ENCODE measurements around the gene ALDH3A1. TPM values are rescaled to one million over a fixed set of nuclear protein-coding genes. Genes with fewer than 3 reads are reported as not detected.

Gene ALDH3A1
- total RNA-seq, 1 experiment from 2014 or later: 30.1 TPM

DNA sequence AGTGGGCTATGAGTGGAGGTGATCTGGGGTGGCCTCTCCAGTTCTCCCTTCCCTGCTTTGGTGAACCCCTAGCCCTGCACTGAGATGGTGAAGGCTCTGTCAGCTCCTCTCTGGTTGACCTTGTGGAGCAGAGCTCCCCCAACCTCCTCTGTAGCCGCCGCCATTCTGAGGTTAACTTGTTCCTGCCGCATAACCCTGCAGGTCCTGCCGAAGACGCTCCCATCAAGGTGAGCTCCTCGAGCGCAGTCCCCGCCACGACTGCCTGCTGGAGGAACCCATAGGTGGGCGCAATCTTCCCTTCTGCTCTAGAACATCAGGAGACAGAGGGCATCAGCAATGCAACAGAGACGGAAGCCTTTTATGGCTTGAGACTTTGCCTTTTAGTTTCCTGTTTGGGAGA lies 16.5 kb downstream of the ALDH3A1 start:
- intact Hi-C loops (cut with micrococcal nuclease): no loop called here
- no peaks in the 10 kb centered on the region for H3F3A ChIP-seq (ENCODE audit: low read length, unreplicated experiment)
- H3K4me3 ChIP-seq (ENCODE audit: low read length): no peak overlapping the region
- no peaks in the 10 kb centered on the region for H3K27me3 ChIP-seq (ENCODE audit: low read length)
- no peaks in the 10 kb centered on the region for H4K20me1 ChIP-seq (ENCODE audit: low read length)
- no peaks in the 10 kb centered on the region for H3K9me2 ChIP-seq (replicated peaks; ENCODE audit: low read length)
- no peak overlapping the region for H2AFZ ChIP-seq (ENCODE audit: low read length)
- peaks cover 8% of the 10 kb centered on the region; the same call in 1 of the 2 replicates for H3K4me1 ChIP-seq (ENCODE audit: insufficient read depth, low read length)
- H3K9me3 ChIP-seq (ENCODE audit: low read length): no peaks in the 10 kb centered on the region
- ChIA-PET POLR2A (ENCODE audit: unreplicated experiment) (no interaction called here), CTCF (no interaction called here)
- TF ChIP-seq EZH2 (IDR thresholded peaks at IDR 0.05; ENCODE audit: low read length, unreplicated experiment) (no peak), EZH2phosphoT487 (IDR thresholded peaks at IDR 0.05; ENCODE audit: borderline replicate concordance, low read length) (no peak)
- TF ChIP-seq, protein P1, sequence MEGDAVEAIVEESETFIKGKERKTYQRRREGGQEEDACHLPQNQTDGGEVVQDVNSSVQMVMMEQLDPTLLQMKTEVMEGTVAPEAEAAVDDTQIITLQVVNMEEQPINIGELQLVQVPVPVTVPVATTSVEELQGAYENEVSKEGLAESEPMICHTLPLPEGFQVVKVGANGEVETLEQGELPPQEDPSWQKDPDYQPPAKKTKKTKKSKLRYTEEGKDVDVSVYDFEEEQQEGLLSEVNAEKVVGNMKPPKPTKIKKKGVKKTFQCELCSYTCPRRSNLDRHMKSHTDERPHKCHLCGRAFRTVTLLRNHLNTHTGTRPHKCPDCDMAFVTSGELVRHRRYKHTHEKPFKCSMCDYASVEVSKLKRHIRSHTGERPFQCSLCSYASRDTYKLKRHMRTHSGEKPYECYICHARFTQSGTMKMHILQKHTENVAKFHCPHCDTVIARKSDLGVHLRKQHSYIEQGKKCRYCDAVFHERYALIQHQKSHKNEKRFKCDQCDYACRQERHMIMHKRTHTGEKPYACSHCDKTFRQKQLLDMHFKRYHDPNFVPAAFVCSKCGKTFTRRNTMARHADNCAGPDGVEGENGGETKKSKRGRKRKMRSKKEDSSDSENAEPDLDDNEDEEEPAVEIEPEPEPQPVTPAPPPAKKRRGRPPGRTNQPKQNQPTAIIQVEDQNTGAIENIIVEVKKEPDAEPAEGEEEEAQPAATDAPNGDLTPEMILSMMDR (conservative IDR thresholded peaks at IDR 0.05; ENCODE audit: low read depth, low read length): no peak
- ATAC-seq (no peak), DNase-seq (no peak)
- no peaks in the 10 kb centered on the region for H3K36me3 ChIP-seq (ENCODE audit: low read depth, low read length)
- no peak overlapping the region for H3K4me2 ChIP-seq (ENCODE audit: low read length)
- H3K79me2 ChIP-seq (ENCODE audit: low read length): no peaks in the 10 kb centered on the region
- no peak overlapping the region for H3K9ac ChIP-seq (ENCODE audit: low read length)
- BruUV-seq (replicated peaks): no TSS peak
- no peak overlapping the region for H3K27ac ChIP-seq (ENCODE audit: low read length)

DNA sequence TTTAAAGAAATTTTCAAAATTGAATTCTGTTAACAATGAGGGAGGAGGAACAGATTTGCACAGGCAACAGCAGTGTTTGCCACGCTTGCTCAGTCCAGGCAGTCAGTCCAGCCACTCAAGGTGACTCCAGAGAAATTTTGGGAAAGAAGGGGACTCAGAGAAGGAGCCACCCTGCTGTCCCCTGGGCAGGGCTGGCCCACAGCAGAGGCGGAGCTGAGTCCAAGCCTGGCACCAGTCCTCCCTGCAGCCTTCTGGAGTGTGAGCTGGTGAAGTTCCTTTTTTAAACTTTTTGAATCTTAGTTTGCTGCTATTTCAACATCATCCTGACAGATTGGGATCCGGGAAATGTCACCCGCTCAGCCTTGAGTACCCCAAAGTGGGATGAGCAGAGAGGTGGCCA lies 17.3 kb downstream of the ALDH3A1 start:
- no peak overlapping the region for H3K4me3 ChIP-seq (ENCODE audit: low read length)
- no peaks in the 10 kb centered on the region for H3K9me2 ChIP-seq (replicated peaks; ENCODE audit: low read length)
- H3K36me3 ChIP-seq (ENCODE audit: low read depth, low read length): no peaks in the 10 kb centered on the region
- H3F3A ChIP-seq (ENCODE audit: low read length, unreplicated experiment): no peaks in the 10 kb centered on the region
- DNase-seq (no peak), ATAC-seq (no peak)
- H3K4me1 ChIP-seq (ENCODE audit: insufficient read depth, low read length): peaks cover 8% of the 10 kb centered on the region; the same call in 1 of the 2 replicates
- no peak overlapping the region for H2AFZ ChIP-seq (ENCODE audit: low read length)
- no peaks in the 10 kb centered on the region for H3K79me2 ChIP-seq (ENCODE audit: low read length)
- BruUV-seq (replicated peaks): no TSS peak
- no peaks in the 10 kb centered on the region for H3K27me3 ChIP-seq (ENCODE audit: low read length)
- no peak overlapping the region for H3K27ac ChIP-seq (ENCODE audit: low read length)
- intact Hi-C loops (cut with micrococcal nuclease): no loop called here
- ChIA-PET CTCF (no interaction called here), POLR2A (ENCODE audit: unreplicated experiment) (no interaction called here)
- TF ChIP-seq EZH2 (IDR thresholded peaks at IDR 0.05; ENCODE audit: low read length, unreplicated experiment) (no peak), EZH2phosphoT487 (IDR thresholded peaks at IDR 0.05; ENCODE audit: borderline replicate concordance, low read length) (no peak)
- TF ChIP-seq, protein P1 (conservative IDR thresholded peaks at IDR 0.05; ENCODE audit: low read depth, low read length): no peak
- no peaks in the 10 kb centered on the region for H4K20me1 ChIP-seq (ENCODE audit: low read length)
- no peaks in the 10 kb centered on the region for H3K9me3 ChIP-seq (ENCODE audit: low read length)
- H3K9ac ChIP-seq (ENCODE audit: low read length): no peak overlapping the region
- no peak overlapping the region for H3K4me2 ChIP-seq (ENCODE audit: low read length)

DNA sequence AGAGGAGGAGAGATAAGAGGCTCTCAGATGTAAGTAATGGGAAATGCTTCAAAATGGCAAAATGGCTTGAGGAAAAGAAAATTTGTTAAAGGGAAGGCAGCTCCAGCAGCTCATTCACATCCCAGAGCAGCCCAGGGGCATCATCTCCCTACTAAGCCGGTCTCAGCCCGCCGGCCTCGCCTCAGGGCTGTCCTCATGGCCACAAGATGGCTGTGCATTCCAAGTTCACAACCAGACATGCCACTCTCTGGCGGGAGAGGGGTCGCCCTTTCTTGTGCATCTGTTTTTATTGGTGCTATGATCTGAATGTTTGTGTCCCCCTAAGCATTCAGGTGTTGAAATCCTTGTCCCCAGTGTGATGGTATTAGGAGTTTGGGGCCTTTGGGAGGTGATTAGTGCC lies 18.2 kb downstream of the ALDH3A1 start:
- Histone ChIP-seq H3K27ac (ENCODE audit: low read length) (no peak overlapping the region), H3K9ac (ENCODE audit: low read length) (no peak overlapping the region), H3K4me3 (ENCODE audit: low read length) (no peak overlapping the region), H3K4me2 (ENCODE audit: low read length) (no peak overlapping the region), H3K27me3 (ENCODE audit: low read length) (no peaks in the 10 kb centered on the region), H3K79me2 (ENCODE audit: low read length) (no peaks in the 10 kb centered on the region), H3F3A (ENCODE audit: low read length, unreplicated experiment) (no peaks in the 10 kb centered on the region), H3K36me3 (ENCODE audit: low read depth, low read length) (no peaks in the 10 kb centered on the region), H2AFZ (ENCODE audit: low read length) (no peak overlapping the region), H3K9me3 (ENCODE audit: low read length) (no peaks in the 10 kb centered on the region), H3K4me1 (ENCODE audit: insufficient read depth, low read length) (peaks cover 8% of the 10 kb centered on the region; the same call in 1 of the 2 replicates), H3K9me2 (replicated peaks; ENCODE audit: low read length) (no peaks in the 10 kb centered on the region), H4K20me1 (ENCODE audit: low read length) (no peaks in the 10 kb centered on the region)
- intact Hi-C loops (cut with micrococcal nuclease): no loop called here
- ATAC-seq (no peak), DNase-seq (no peak)
- BruUV-seq (replicated peaks): no TSS peak
- TF ChIP-seq, protein P1 (conservative IDR thresholded peaks at IDR 0.05; ENCODE audit: low read depth, low read length): no peak
- TF ChIP-seq EZH2 (IDR thresholded peaks at IDR 0.05; ENCODE audit: low read length, unreplicated experiment) (no peak), EZH2phosphoT487 (IDR thresholded peaks at IDR 0.05; ENCODE audit: borderline replicate concordance, low read length) (no peak)
- CTCF ChIA-PET: no interaction called here
- POLR2A ChIA-PET (ENCODE audit: unreplicated experiment): no interaction called here
